ENCODE measurements around the gene RMRP.

GRCh38 chr9:35616681-35617459 is 40.9 kb downstream of the RMRP start:
- peak in 1 of 6 experiments; percentile 6 for TF ChIP-seq CTCF (IDR thresholded peaks at IDR 0.05)
- TF ChIP-seq POLR2A (IDR thresholded peaks at IDR 0.05) = no peak
